ENCODE data around the gene CD7.

DNA sequence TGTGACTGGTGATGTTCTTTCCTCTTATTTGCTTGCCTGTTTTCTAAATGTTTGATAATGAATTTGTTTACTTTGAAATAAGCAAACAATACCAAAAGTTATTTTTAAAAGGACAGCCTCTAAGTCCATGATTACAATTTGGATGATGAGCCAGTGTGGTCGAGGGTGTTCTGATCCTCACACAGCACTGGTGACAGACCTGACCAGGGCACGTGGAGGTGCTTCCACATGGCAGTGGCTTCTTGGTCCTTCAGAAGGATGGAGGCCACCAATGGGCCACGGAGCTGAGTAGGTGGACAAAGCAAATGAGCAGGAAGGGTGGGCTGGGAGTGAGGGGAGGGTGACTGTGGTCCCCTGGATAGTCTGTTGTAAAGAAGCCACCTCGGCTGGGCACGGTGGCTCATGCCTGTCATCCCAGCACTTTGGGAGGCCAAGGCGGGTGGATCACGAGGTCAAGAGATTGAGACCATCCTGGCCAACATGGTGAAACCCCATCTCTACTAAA lies 37.4 kb upstream of the CD7 start:
- TF ChIP-seq OSR1 (CRISPR knock-in tag; IDR thresholded peaks at IDR 0.05) (no peak), RARB (CRISPR knock-in tag; IDR thresholded peaks at IDR 0.05) (no peak), TSHZ2 (CRISPR knock-in tag; IDR thresholded peaks at IDR 0.05) (no peak), CSRNP3 (CRISPR knock-in tag; IDR thresholded peaks at IDR 0.05) (no peak), TOX (CRISPR knock-in tag; IDR thresholded peaks at IDR 0.05; ENCODE audit: borderline replicate concordance) (no peak), ZFP3 (CRISPR knock-in tag; IDR thresholded peaks at IDR 0.05) (no peak), CREB5 (CRISPR knock-in tag; IDR thresholded peaks at IDR 0.05; ENCODE audit: low read depth) (no peak), SNAI2 (CRISPR knock-in tag; IDR thresholded peaks at IDR 0.05) (no peak), PPARA (CRISPR knock-in tag; IDR thresholded peaks at IDR 0.05; ENCODE audit: borderline replicate concordance) (no peak)
